Ishikawa (cell line): ENCODE data around the gene RAB6C.

Source experiments
- CEBPB ChIP-seq: IDR thresholded peaks from 2 replicates; pipeline ENCODE4 v1.6.1; 2012
- CREB1 ChIP-seq: IDR thresholded peaks from 2 replicates; pipeline ENCODE4 v1.6.1; 2012; ENCODE audit warnings: low read depth
- EGR1 ChIP-seq: IDR thresholded peaks from 2 replicates; pipeline ENCODE4 v1.6.1; 2012
- EP300 ChIP-seq: IDR thresholded peaks from 2 replicates; pipeline ENCODE4 v1.6.1; 2012; ENCODE audit warnings: borderline replicate concordance
- FOXM1 ChIP-seq: IDR thresholded peaks from 2 replicates; pipeline ENCODE4 v1.6.1; 2012; ENCODE audit warnings: low read depth, borderline replicate concordance
- NFIC ChIP-seq: IDR thresholded peaks from 2 replicates; pipeline ENCODE4 v1.6.1; 2012
- RAD21 ChIP-seq: IDR thresholded peaks from 2 replicates; pipeline ENCODE4 v1.6.1; 2012; ENCODE audit warnings: low read depth
- TAF1 ChIP-seq: IDR thresholded peaks from 2 replicates; pipeline ENCODE4 v1.6.1; 2012; ENCODE audit warnings: low read depth, mild to moderate bottlenecking
- TCF12 ChIP-seq: IDR thresholded peaks from 2 replicates; pipeline ENCODE4 v1.6.1; 2012; ENCODE audit warnings: low read depth
- TEAD4 ChIP-seq: IDR thresholded peaks from 2 replicates; pipeline ENCODE4 v1.6.1; 2012
- YY1 ChIP-seq: IDR thresholded peaks from 2 replicates; pipeline ENCODE4 v1.6.1; 2012; ENCODE audit warnings: low read depth
- ZBTB7A ChIP-seq: IDR thresholded peaks from 2 replicates; pipeline ENCODE4 v1.6.1; 2012; ENCODE audit warnings: low read depth
- TF ChIP-seq, protein P1 (sequence below): IDR thresholded peaks from 2 replicates; pipeline ENCODE4 v1.6.1; 2012
- TF ChIP-seq, protein P2 (sequence below): IDR thresholded peaks from 2 replicates; pipeline ENCODE4 v1.6.1; 2012; ENCODE audit warnings: low read depth, mild to moderate bottlenecking
- TF ChIP-seq, protein P3 (sequence below): IDR thresholded peaks from 2 replicates; pipeline ENCODE4 v1.6.1; 2012

RAB6C gene

DNA sequence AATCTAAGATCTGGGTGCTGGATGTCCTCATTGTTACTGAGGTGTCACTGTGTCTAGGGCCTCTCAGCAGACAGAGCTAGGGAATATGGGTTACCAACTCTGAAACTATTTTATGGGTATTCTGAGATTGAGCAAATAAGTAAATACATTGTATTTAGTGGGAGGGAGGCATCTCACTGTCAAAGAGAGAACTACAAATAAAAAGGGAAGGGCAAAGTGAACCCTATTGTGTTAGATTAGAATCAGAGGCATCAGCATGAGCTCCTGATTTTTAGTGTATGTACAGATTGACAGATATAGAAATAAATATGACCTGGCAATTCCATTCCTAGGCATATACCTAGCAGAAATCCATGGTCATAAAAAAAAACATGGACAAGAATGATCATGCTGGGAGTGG lies 33.9 kb upstream of the RAB6C start:
- TF ChIP-seq RAD21 (no peak), TEAD4 (no peak), TAF1 (no peak), EP300 (no peak), CREB1 (no peak), NFIC (no peak), CEBPB (no peak)
- TF ChIP-seq, protein P1, sequence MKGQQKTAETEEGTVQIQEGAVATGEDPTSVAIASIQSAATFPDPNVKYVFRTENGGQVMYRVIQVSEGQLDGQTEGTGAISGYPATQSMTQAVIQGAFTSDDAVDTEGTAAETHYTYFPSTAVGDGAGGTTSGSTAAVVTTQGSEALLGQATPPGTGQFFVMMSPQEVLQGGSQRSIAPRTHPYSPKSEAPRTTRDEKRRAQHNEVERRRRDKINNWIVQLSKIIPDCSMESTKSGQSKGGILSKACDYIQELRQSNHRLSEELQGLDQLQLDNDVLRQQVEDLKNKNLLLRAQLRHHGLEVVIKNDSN = no peak

DNA sequence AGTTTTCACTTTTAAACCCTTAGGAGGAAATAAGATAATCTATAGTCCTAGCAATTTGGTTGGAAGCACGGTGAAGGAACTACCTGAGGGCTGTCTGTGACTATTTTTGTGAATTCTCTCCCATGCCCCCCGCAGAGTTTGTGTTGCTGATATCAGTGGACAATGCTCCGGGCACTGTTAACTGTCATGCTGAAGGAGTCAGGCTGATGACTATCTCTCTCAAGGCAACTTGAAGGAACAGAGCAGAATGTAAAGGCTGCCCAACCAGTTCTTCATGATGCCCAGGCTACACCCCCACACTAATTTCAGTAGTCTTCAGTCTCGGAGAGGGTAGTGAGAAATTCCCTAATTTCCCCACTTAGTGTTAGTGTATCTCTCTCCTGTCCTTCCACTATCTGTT lies 21.6 kb upstream of the RAB6C start:
- TF ChIP-seq, protein P2, sequence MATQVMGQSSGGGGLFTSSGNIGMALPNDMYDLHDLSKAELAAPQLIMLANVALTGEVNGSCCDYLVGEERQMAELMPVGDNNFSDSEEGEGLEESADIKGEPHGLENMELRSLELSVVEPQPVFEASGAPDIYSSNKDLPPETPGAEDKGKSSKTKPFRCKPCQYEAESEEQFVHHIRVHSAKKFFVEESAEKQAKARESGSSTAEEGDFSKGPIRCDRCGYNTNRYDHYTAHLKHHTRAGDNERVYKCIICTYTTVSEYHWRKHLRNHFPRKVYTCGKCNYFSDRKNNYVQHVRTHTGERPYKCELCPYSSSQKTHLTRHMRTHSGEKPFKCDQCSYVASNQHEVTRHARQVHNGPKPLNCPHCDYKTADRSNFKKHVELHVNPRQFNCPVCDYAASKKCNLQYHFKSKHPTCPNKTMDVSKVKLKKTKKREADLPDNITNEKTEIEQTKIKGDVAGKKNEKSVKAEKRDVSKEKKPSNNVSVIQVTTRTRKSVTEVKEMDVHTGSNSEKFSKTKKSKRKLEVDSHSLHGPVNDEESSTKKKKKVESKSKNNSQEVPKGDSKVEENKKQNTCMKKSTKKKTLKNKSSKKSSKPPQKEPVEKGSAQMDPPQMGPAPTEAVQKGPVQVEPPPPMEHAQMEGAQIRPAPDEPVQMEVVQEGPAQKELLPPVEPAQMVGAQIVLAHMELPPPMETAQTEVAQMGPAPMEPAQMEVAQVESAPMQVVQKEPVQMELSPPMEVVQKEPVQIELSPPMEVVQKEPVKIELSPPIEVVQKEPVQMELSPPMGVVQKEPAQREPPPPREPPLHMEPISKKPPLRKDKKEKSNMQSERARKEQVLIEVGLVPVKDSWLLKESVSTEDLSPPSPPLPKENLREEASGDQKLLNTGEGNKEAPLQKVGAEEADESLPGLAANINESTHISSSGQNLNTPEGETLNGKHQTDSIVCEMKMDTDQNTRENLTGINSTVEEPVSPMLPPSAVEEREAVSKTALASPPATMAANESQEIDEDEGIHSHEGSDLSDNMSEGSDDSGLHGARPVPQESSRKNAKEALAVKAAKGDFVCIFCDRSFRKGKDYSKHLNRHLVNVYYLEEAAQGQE = no peak
- no peak for TF ChIP-seq CEBPB
- no peak for TF ChIP-seq TEAD4
- TF ChIP-seq NFIC = no peak
- no peak for TF ChIP-seq TCF12
- TF ChIP-seq TAF1 = no peak
- no peak for TF ChIP-seq EGR1
- TF ChIP-seq, protein P3, sequence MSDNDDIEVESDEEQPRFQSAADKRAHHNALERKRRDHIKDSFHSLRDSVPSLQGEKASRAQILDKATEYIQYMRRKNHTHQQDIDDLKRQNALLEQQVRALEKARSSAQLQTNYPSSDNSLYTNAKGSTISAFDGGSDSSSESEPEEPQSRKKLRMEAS = no peak
- no peak for TF ChIP-seq YY1
- TF ChIP-seq, protein P1 = no peak
- TF ChIP-seq EP300 = no peak
- no peak for TF ChIP-seq FOXM1
- no peak for TF ChIP-seq ZBTB7A

DNA sequence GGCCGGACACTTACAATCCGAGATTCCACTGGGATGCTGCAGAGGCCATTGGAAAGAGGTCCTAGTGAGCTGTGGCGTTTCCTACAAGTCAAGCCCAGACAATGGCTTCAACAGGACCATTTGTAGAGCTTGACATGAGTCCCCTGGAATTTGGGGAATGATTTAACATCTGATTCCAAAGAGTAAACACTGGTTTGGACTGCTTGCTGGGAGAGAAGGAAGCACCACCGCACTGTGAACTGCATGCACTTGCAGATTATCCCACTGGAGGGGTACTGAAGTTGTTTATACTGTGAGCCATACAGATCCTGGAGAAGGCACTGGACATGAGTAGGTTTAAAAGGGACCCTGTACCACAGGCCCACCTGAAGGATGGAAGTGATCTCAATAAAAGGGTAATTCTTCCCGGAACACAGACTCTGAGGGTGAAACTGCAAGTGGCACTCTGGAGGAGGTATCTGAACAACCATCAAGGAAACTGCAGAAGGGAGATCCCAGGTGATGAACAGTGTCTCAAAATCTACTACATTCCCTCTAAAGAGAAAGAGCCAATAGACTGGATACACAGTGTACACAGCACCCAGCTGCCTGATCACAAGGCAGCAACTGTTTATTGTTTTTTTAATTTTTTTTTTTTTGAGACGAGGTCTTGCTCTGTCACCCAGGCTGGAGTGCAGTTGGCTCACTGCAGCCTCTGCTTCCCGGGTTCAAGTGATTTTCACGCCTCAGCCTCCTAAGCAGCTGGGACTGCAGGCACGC lies 4.3 kb upstream of the RAB6C start:
- no peak for TF ChIP-seq FOXM1
- TF ChIP-seq TCF12 = no peak
- TF ChIP-seq NFIC = no peak
- TF ChIP-seq RAD21 = no peak
- TF ChIP-seq CEBPB = no peak
- no peak for TF ChIP-seq EGR1
- TF ChIP-seq, protein P2 = no peak
- TF ChIP-seq, protein P3 = no peak
- no peak for TF ChIP-seq TAF1
- TF ChIP-seq, protein P1 = no peak
- TF ChIP-seq ZBTB7A = no peak
- TF ChIP-seq EP300 = no peak
- no peak for TF ChIP-seq CREB1
- TF ChIP-seq TEAD4 = no peak
- no peak for TF ChIP-seq YY1

DNA sequence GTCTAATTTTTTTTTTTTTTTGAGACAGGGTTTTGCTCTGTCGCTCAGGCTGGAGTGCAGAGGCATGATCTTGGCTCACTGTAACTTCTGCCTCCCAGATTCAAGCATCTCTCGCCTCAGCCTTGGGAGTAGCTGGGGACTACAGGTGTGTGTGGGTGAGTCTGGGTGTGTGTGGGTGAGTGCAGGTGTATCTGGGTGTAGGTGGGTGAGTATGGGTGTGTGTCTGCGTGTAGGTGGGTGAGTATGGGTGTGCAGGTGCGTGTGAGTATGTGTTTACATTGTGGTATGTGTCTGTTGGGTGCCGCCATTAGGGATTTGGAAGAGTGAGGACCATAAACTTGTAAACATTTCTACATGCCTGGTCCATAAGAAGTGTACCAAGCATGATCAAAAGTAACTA lies 1.5 kb upstream of the RAB6C start:
- TF ChIP-seq, protein P1 = no peak
- TF ChIP-seq TAF1 = no peak
- TF ChIP-seq EGR1 = no peak
- TF ChIP-seq, protein P3 = no peak
- TF ChIP-seq, protein P2 = no peak
- no peak for TF ChIP-seq FOXM1
- no peak for TF ChIP-seq CEBPB
- no peak for TF ChIP-seq CREB1
- TF ChIP-seq YY1 = no peak
- TF ChIP-seq EP300 = no peak
- TF ChIP-seq NFIC = no peak
- TF ChIP-seq TEAD4 = no peak
- TF ChIP-seq ZBTB7A = no peak
- TF ChIP-seq RAD21 = no peak
- TF ChIP-seq TCF12 = no peak
